HL-60 (cell line): Measurements from ENCODE around the gene PNMA8B.
"Not testable (repeated sequence)": the region's sequence is repeated elsewhere in the genome, so short reads cannot be mapped to it uniquely, and the experiment has no call there.

Experiments used
- CTCF ChIP-seq: IDR thresholded peaks from one replicate; pipeline ENCODE4 v1.5.1; 2011; ENCODE audit warnings: low read length, control low read depth, inconsistent platforms; ENCODE audit not compliant: insufficient read depth
- GABPA ChIP-seq: IDR thresholded peaks from 2 replicates; pipeline ENCODE4 v1.6.1; 2012; ENCODE audit warnings: low read depth
- POLR2AphosphoS5 ChIP-seq: IDR thresholded peaks from 2 replicates; pipeline ENCODE4 v1.6.1; 2012; ENCODE audit warnings: low read depth
- TF ChIP-seq, protein P1 (sequence below): IDR thresholded peaks from 2 replicates; pipeline ENCODE4 v1.6.1; 2012; ENCODE audit warnings: low read depth; ENCODE audit not compliant: insufficient replicate concordance

DNA sequence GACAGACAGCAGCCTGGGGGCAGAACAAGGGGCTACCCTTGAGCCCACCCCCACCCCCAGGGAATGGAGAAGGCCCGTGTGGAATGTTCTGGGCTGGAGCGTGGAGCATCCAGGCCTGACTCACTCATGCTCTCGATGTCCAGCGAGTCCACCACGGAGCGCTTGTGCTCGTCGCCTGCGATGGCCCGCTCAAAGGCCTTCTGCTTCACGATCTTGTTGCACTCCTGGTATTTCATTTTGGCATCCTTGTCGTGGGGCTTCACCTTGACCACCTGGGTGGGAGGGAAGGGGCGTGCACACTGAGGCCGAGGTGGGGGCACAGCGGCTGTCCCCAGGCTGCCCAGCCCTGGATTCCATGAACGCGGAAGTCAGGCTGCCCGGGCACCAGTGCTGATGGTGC lies 31.1 kb upstream of the PNMA8B start:
- not testable (repeated sequence) for TF ChIP-seq CTCF, POLR2AphosphoS5, GABPA
- TF ChIP-seq, protein P1, sequence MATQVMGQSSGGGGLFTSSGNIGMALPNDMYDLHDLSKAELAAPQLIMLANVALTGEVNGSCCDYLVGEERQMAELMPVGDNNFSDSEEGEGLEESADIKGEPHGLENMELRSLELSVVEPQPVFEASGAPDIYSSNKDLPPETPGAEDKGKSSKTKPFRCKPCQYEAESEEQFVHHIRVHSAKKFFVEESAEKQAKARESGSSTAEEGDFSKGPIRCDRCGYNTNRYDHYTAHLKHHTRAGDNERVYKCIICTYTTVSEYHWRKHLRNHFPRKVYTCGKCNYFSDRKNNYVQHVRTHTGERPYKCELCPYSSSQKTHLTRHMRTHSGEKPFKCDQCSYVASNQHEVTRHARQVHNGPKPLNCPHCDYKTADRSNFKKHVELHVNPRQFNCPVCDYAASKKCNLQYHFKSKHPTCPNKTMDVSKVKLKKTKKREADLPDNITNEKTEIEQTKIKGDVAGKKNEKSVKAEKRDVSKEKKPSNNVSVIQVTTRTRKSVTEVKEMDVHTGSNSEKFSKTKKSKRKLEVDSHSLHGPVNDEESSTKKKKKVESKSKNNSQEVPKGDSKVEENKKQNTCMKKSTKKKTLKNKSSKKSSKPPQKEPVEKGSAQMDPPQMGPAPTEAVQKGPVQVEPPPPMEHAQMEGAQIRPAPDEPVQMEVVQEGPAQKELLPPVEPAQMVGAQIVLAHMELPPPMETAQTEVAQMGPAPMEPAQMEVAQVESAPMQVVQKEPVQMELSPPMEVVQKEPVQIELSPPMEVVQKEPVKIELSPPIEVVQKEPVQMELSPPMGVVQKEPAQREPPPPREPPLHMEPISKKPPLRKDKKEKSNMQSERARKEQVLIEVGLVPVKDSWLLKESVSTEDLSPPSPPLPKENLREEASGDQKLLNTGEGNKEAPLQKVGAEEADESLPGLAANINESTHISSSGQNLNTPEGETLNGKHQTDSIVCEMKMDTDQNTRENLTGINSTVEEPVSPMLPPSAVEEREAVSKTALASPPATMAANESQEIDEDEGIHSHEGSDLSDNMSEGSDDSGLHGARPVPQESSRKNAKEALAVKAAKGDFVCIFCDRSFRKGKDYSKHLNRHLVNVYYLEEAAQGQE: not testable (repeated sequence)
